ENCODE results near the gene PSG5.
"Not testable (repeated sequence)": the region's sequence is repeated elsewhere in the genome, so short reads cannot be mapped to it uniquely, and the experiment has no call there.

- TF ChIP-seq, protein P1, sequence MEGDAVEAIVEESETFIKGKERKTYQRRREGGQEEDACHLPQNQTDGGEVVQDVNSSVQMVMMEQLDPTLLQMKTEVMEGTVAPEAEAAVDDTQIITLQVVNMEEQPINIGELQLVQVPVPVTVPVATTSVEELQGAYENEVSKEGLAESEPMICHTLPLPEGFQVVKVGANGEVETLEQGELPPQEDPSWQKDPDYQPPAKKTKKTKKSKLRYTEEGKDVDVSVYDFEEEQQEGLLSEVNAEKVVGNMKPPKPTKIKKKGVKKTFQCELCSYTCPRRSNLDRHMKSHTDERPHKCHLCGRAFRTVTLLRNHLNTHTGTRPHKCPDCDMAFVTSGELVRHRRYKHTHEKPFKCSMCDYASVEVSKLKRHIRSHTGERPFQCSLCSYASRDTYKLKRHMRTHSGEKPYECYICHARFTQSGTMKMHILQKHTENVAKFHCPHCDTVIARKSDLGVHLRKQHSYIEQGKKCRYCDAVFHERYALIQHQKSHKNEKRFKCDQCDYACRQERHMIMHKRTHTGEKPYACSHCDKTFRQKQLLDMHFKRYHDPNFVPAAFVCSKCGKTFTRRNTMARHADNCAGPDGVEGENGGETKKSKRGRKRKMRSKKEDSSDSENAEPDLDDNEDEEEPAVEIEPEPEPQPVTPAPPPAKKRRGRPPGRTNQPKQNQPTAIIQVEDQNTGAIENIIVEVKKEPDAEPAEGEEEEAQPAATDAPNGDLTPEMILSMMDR (conservative IDR thresholded peaks at IDR 0.05; ENCODE audit: low read depth, low read length) = not testable (repeated sequence)
- TF ChIP-seq EZH2 (IDR thresholded peaks at IDR 0.05; ENCODE audit: borderline replicate concordance, low read depth, low read length, poor library complexity, severe bottlenecking) = not testable (repeated sequence)
These were observed 7.8 kb downstream of the PSG5 start for GRCh38 chr19:43178577-43178976.
